ENCODE data around the gene SPCS3.
"Not testable (repeated sequence)": the region's sequence is repeated elsewhere in the genome, so short reads cannot be mapped to it uniquely, and the experiment has no call there.

Gene SPCS3

GRCh38 chr4:176291748-176292147, 28.0 kb upstream of the SPCS3 start:
- FAIRE-seq: no peak
- no peak for DNase-seq (ENCODE audit: insufficient read length, low spot score)
- TF ChIP-seq CTCF (IDR thresholded peaks at IDR 0.05; ENCODE audit: insufficient read depth, missing control alignments): no peak

GRCh38 chr4:176292920-176293319, 26.8 kb upstream of the SPCS3 start:
- FAIRE-seq: no peak
- DNase-seq (ENCODE audit: insufficient read length, low spot score): no peak
- no peak for TF ChIP-seq CTCF (IDR thresholded peaks at IDR 0.05; ENCODE audit: insufficient read depth, missing control alignments)

GRCh38 chr4:176293660-176294059, 26.1 kb upstream of the SPCS3 start:
- FAIRE-seq: no peak
- no peak for TF ChIP-seq CTCF (IDR thresholded peaks at IDR 0.05; ENCODE audit: insufficient read depth, missing control alignments)
- DNase-seq (ENCODE audit: insufficient read length, low spot score): no peak

- not testable (repeated sequence) for DNase-seq (ENCODE audit: insufficient read length, low spot score); FAIRE-seq
These were observed 23.9 kb upstream of the SPCS3 start for GRCh38 chr4:176295907-176296306.

- FAIRE-seq (no peak), DNase-seq (ENCODE audit: insufficient read length, low spot score) (no peak)
- no peak for TF ChIP-seq CTCF (IDR thresholded peaks at IDR 0.05; ENCODE audit: insufficient read depth, missing control alignments)
These were observed 21.1 kb upstream of the SPCS3 start for GRCh38 chr4:176298664-176299063.

GRCh38 chr4:176300036-176300435, 19.7 kb upstream of the SPCS3 start:
- FAIRE-seq: no peak
- TF ChIP-seq CTCF (IDR thresholded peaks at IDR 0.05; ENCODE audit: insufficient read depth, missing control alignments): no peak
- no peak for DNase-seq (ENCODE audit: insufficient read length, low spot score)

- DNase-seq (ENCODE audit: insufficient read length, low spot score) (no peak), FAIRE-seq (no peak)
- no peak for TF ChIP-seq CTCF (IDR thresholded peaks at IDR 0.05; ENCODE audit: insufficient read depth, missing control alignments)
These were observed 19.2 kb upstream of the SPCS3 start for GRCh38 chr4:176300565-176300964.
